GM19395 (cell line): ENCODE measurements around the gene AFMID.
"Not testable (repeated sequence)": the region's sequence is repeated elsewhere in the genome, so short reads cannot be mapped to it uniquely, and the experiment has no call there.

Experiments
- ATAC-seq: cut with Tn5 transposase; IDR thresholded peaks from one replicate; pipeline ENCODE4 v1.9.1; 2021; ENCODE audit warnings: mild to moderate bottlenecking, moderate library complexity; ENCODE audit not compliant: unreplicated experiment

Gene AFMID

GRCh38 chr17:78186692-78187595, at the start of gene AFMID, which contains the start of gene TK1:
AFMID (plus strand) TSS chr17:78187362; CDS start chr17:78187371, 9 bp downstream.
TK1 (minus strand) TSS chr17:78187052; CDS start chr17:78186994, 58 bp downstream.
- ATAC-seq = peak; percentile 90

- ATAC-seq = no peak
Measured at GRCh38 chr17:78137392-78138203, 49.6 kb upstream of the AFMID start.

- ATAC-seq = no peak
Measured at GRCh38 chr17:78138204-78139060, 48.7 kb upstream of the AFMID start.

GRCh38 chr17:78139861-78140168, 47.3 kb upstream of the AFMID start:
- ATAC-seq = not testable (repeated sequence)

GRCh38 chr17:78140169-78141051, 46.8 kb upstream of the AFMID start:
- peak; percentile 64 for ATAC-seq

GRCh38 chr17:78141437-78142118, 45.6 kb upstream of the AFMID start:
- no peak for ATAC-seq

- no peak for ATAC-seq
Measured at GRCh38 chr17:78142119-78142861, 44.9 kb upstream of the AFMID start.

GRCh38 chr17:78143214-78144146, 43.7 kb upstream of the AFMID start:
- ATAC-seq = no peak

GRCh38 chr17:78144147-78144719, 42.9 kb upstream of the AFMID start:
- no peak for ATAC-seq

- no peak for ATAC-seq
Measured at GRCh38 chr17:78144736-78145641, 42.2 kb upstream of the AFMID start.

- no peak for ATAC-seq
Measured at GRCh38 chr17:78146471-78146869, 40.7 kb upstream of the AFMID start.

GRCh38 chr17:78146881-78147280, 40.3 kb upstream of the AFMID start:
- no peak for ATAC-seq

GRCh38 chr17:78147315-78147998, 39.7 kb upstream of the AFMID start:
- ATAC-seq = no peak

GRCh38 chr17:78148286-78149016, 38.7 kb upstream of the AFMID start:
- no peak for ATAC-seq

GRCh38 chr17:78151514-78152008, 35.6 kb upstream of the AFMID start:
- no peak for ATAC-seq
